Neural crest cell (in vitro differentiated cells): Measurements from ENCODE around the gene RNLS. TPM values are rescaled to one million over a fixed set of nuclear protein-coding genes. Genes with fewer than 3 reads are reported as not detected.

Experiments used
- DNase-seq: peaks from one replicate; pipeline ENCODE4 v3.0.0; 2021; ENCODE audit warnings: low read depth, mixed read lengths, low spot score
- H3K27ac Mint-ChIP-seq: one replicate; pipeline ENCODE4 v1.8.0; 2021; ENCODE audit warnings: mild to moderate bottlenecking, mixed read lengths; ENCODE audit not compliant: unreplicated experiment
- H3K27me3 Mint-ChIP-seq: 2 replicates; pipeline ENCODE4 v1.8.0; 2021; ENCODE audit warnings: low read depth, mild to moderate bottlenecking, mixed read lengths
- H3K36me3 Mint-ChIP-seq: 2 replicates; pipeline ENCODE4 v1.8.0; 2021; ENCODE audit warnings: low read depth, mild to moderate bottlenecking, mixed read lengths
- H3K4me1 Mint-ChIP-seq: 2 replicates; pipeline ENCODE4 v1.8.0; 2021; ENCODE audit warnings: mixed read lengths
- H3K4me3 Mint-ChIP-seq: one replicate; pipeline ENCODE4 v1.8.0; 2021; ENCODE audit warnings: mild to moderate bottlenecking, mixed read lengths
- H3K9me3 Mint-ChIP-seq: 2 replicates; pipeline ENCODE4 v1.8.0; 2021; ENCODE audit warnings: mixed read lengths
- CTCF ChIP-seq: fragments of 200-600 bp; sonication (generic); conservative IDR thresholded peaks from 2 replicates; pipeline ENCODE4 v1.5.0; 2021; ENCODE audit warnings: antibody characterized with exemption, mild to moderate bottlenecking
- total RNA-seq: library from RNA; stranded (reverse); gene quantifications from 2 replicates; pipeline ENCODE4 v1.2.1, GENCODE V29; 2021

Gene RNLS
- total RNA-seq, 1 donor from 2014 or later = 3.3 TPM

GRCh38 chr10:88594482-88594881, 11.4 kb upstream of the RNLS start:
- Mint-ChIP-seq H3K27me3 (no peaks in the 10 kb centered on the region), H3K27ac (no peak overlapping the region), H3K9me3 (no peaks in the 10 kb centered on the region), H3K36me3 (no peaks in the 10 kb centered on the region), H3K4me1 (no peaks in the 10 kb centered on the region), H3K4me3 (no peak overlapping the region)
- no peak for TF ChIP-seq CTCF
- no peak for DNase-seq

- H3K4me1 Mint-ChIP-seq = no peaks in the 10 kb centered on the region
- H3K36me3 Mint-ChIP-seq = no peaks in the 10 kb centered on the region
- no peak overlapping the region for H3K27ac Mint-ChIP-seq
- DNase-seq = no peak
- H3K9me3 Mint-ChIP-seq = no peaks in the 10 kb centered on the region
- no peak overlapping the region for H3K4me3 Mint-ChIP-seq
- TF ChIP-seq CTCF = no peak
- H3K27me3 Mint-ChIP-seq = no peaks in the 10 kb centered on the region
Observed at GRCh38 chr10:88592906-88593305, 9.8 kb upstream of the RNLS start.

DNA sequence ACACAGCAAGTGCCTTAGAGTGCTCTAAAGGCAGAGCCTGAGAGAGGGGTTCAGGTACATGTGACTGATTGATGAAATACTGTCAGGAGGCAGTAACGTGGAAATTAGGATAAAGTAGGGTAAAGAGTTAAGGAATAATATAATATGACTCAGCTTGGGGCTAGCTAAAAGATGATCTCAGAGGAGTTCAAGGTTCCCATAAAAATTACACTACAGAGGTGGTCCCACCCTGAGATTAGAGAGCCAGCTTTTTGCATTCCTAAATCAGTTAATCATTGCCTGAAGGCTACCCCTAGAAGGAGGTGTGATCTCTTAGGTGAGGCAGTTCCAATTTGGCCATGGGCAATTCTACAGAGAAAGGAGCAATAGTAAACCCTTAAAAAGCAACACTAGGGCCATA, 9.3 kb upstream of the RNLS start:
- Mint-ChIP-seq H3K9me3 (no peaks in the 10 kb centered on the region), H3K4me3 (no peak overlapping the region), H3K27me3 (no peaks in the 10 kb centered on the region), H3K4me1 (no peaks in the 10 kb centered on the region), H3K36me3 (no peaks in the 10 kb centered on the region), H3K27ac (no peak overlapping the region)
- TF ChIP-seq CTCF = no peak
- DNase-seq = no peak

GRCh38 chr10:88586462-88586861, 3.3 kb upstream of the RNLS start, which contains the start of gene LIPJ:
LIPJ (plus strand) TSS chr10:88586762; CDS start chr10:88590688, 3,926 bp downstream.
- DNase-seq = no peak
- H3K27ac Mint-ChIP-seq = no peak within 1 kb of the TSS

GRCh38 chr10:88583584-88583957, 453 bp upstream of the RNLS start:
- TF ChIP-seq CTCF = no peak
- no peak for DNase-seq
- peaks cover 13% of the 10 kb centered on the region for H3K27me3 Mint-ChIP-seq
- H3K4me1 Mint-ChIP-seq = peaks cover 10% of the 10 kb centered on the region
- H3K27ac Mint-ChIP-seq = no peak overlapping the region
- H3K36me3 Mint-ChIP-seq = peaks cover 9% of the 10 kb centered on the region
- peak overlapping the region; percentile 86 for H3K4me3 Mint-ChIP-seq
- peaks cover 23% of the 10 kb centered on the region for H3K9me3 Mint-ChIP-seq

More at GRCh38 chr10:88586462-88586861, 3.3 kb upstream of the RNLS start, which contains the start of gene LIPJ:
- Mint-ChIP-seq H3K4me1 (peaks cover 10% of the 10 kb centered on the region), H3K36me3 (peaks cover 9% of the 10 kb centered on the region), H3K4me3 (peak within 1 kb of the TSS; percentile 7), H3K9me3 (peaks cover 20% of the 10 kb centered on the region), H3K27me3 (peaks cover 13% of the 10 kb centered on the region)
- no peak for TF ChIP-seq CTCF

- Mint-ChIP-seq H3K27me3 (peaks cover 13% of the 10 kb centered on the region), H3K4me3 (peak overlapping the region; percentile 86), H3K27ac (no peak overlapping the region), H3K9me3 (peaks cover 23% of the 10 kb centered on the region), H3K4me1 (peaks cover 10% of the 10 kb centered on the region), H3K36me3 (peaks cover 9% of the 10 kb centered on the region)
- no peak for DNase-seq
- TF ChIP-seq CTCF = no peak
Observed at GRCh38 chr10:88582411-88582805, 710 bp downstream of the RNLS start.
